NCI-H128 (cell line): ENCODE measurements around the gene LRP2.
"Not testable (repeated sequence)": the region's sequence is repeated elsewhere in the genome, so short reads cannot be mapped to it uniquely, and the experiment has no call there.

Experiments
- DNase-seq: peaks from one replicate; lab custom pipeline; 2025; ENCODE audit not compliant: unreplicated experiment; lab: John Stamatoyannopoulos, UW

Gene LRP2

GRCh38 chr2:169362118-169362893 lies at the start of gene LRP2:
LRP2 (minus strand) TSS chr2:169362534; CDS start chr2:169362399, 135 bp downstream.
- no peak for DNase-seq

- no peak for DNase-seq
Observed at GRCh38 chr2:169406891-169407290, 44.6 kb upstream of the LRP2 start.

- DNase-seq = not testable (repeated sequence)
Observed at GRCh38 chr2:169399491-169399890, 37.2 kb upstream of the LRP2 start.

- peak; percentile 2 for DNase-seq
Observed at GRCh38 chr2:169397697-169398096, 35.4 kb upstream of the LRP2 start.

- DNase-seq = no peak
Observed at GRCh38 chr2:169395821-169396374, 33.6 kb upstream of the LRP2 start.

GRCh38 chr2:169393068-169393590 lies 30.8 kb upstream of the LRP2 start:
- no peak for DNase-seq

- no peak for DNase-seq
Observed at GRCh38 chr2:169391236-169391635, 28.9 kb upstream of the LRP2 start.

GRCh38 chr2:169388161-169388560 lies 25.8 kb upstream of the LRP2 start:
- DNase-seq = no peak

- DNase-seq = no peak
Observed at GRCh38 chr2:169386722-169387121, 24.4 kb upstream of the LRP2 start.

GRCh38 chr2:169384816-169385215 lies 22.5 kb upstream of the LRP2 start:
- no peak for DNase-seq

GRCh38 chr2:169372561-169372960 lies 10.2 kb upstream of the LRP2 start:
- no peak for DNase-seq

GRCh38 chr2:169366066-169366465 lies 3.7 kb upstream of the LRP2 start:
- no peak for DNase-seq

GRCh38 chr2:169365029-169365480 lies 2.7 kb upstream of the LRP2 start:
- no peak for DNase-seq

GRCh38 chr2:169363560-169364150 lies 1.3 kb upstream of the LRP2 start:
- DNase-seq = peak; percentile 3

GRCh38 chr2:169362894-169363559 lies 693 bp upstream of the LRP2 start:
- DNase-seq = no peak

- DNase-seq = no peak
Observed at GRCh38 chr2:169361706-169362117, 622 bp downstream of the LRP2 start.

GRCh38 chr2:169360984-169361705 lies 1.2 kb downstream of the LRP2 start:
- DNase-seq = no peak

- no peak for DNase-seq
Observed at GRCh38 chr2:169358016-169358415, 4.3 kb downstream of the LRP2 start.

- DNase-seq = no peak
Observed at GRCh38 chr2:169354244-169354643, 8.1 kb downstream of the LRP2 start.

GRCh38 chr2:169351725-169352124 lies 10.6 kb downstream of the LRP2 start:
- no peak for DNase-seq

- DNase-seq = no peak
Observed at GRCh38 chr2:169349535-169349934, 12.8 kb downstream of the LRP2 start.
